ENCODE measurements around the gene HSBP1L1.

HSBP1L1 gene

GRCh38 chr18:80012714-80013113 lies 48.3 kb downstream of the HSBP1L1 start:
- Histone ChIP-seq H3K9me3 (ENCODE audit: control insufficient read depth, insufficient read depth, low read depth, low read length) (no peaks in the 10 kb centered on the region), H3K4me1 (ENCODE audit: control insufficient read depth, insufficient read depth, low read length) (no peaks in the 10 kb centered on the region), H3K36me3 (ENCODE audit: control insufficient read depth in 2 of 2, insufficient read depth in 1 of 2, low read length in 2 of 2) (no peaks in the 10 kb centered on the region), H3K27ac (ENCODE audit: extremely low read depth, low read depth, low read length) (no peak overlapping the region), H3K4me3 (ENCODE audit: low read depth, low read length) (no peak overlapping the region)
- TF ChIP-seq ZNF76 (tag by site-specific recombination; IDR thresholded peaks at IDR 0.05; ENCODE audit: borderline replicate concordance, low read depth) (no peak), ZNF548 (tag by site-specific recombination; IDR thresholded peaks at IDR 0.05) (no peak), ZNF311 (tag by site-specific recombination; IDR thresholded peaks at IDR 0.05; ENCODE audit: borderline replicate concordance) (no peak), ZNF707 (tag by site-specific recombination; IDR thresholded peaks at IDR 0.05) (no peak), ZNF211 (tag by site-specific recombination; IDR thresholded peaks at IDR 0.05; ENCODE audit: low read depth) (no peak), ZFHX2 (tag by site-specific recombination; conservative IDR thresholded peaks at IDR 0.05) (no peak), ZNF677 (tag by site-specific recombination; IDR thresholded peaks at IDR 0.05) (no peak), YY1 (tag by site-specific recombination; IDR thresholded peaks at IDR 0.05) (no peak), ZNF248 (tag by site-specific recombination; IDR thresholded peaks at IDR 0.05) (no peak), ZNF18 (tag by site-specific recombination; IDR thresholded peaks at IDR 0.05) (no peak), KLF8 (tag by site-specific recombination; IDR thresholded peaks at IDR 0.05) (no peak), ZNF350 (tag by site-specific recombination; IDR thresholded peaks at IDR 0.05) (no peak), ZNF501 (tag by site-specific recombination; IDR thresholded peaks at IDR 0.05) (no peak), KLF7 (tag by site-specific recombination; IDR thresholded peaks at IDR 0.05; ENCODE audit: borderline replicate concordance) (no peak), ZNF621 (tag by site-specific recombination; IDR thresholded peaks at IDR 0.05) (no peak), ZNF558 (tag by site-specific recombination; IDR thresholded peaks at IDR 0.05) (no peak)
- POLR2A ChIA-PET: no interaction called here
- CTCF ChIA-PET: no interaction called here

Data from HEK293 (cell line).